GM18951 (cell line): ENCODE data around the gene LPAR6.

ENCODE experiments used
- POLR2A ChIP-seq: IDR thresholded peaks from 4 replicates; pipeline ENCODE4 v1.6.1; 2011; ENCODE audit warnings: mild to moderate bottlenecking; ENCODE audit not compliant: insufficient read length, insufficient read depth; ENCODE audit errors: extremely low read depth
- in situ Hi-C: fragments of 300-500 bp; cut with MboI; formaldehyde crosslinking; loops from one replicate; pipeline ENCODE4 v1.12.0; 2022; ENCODE audit warnings: low sequenced_read_pairs, mixed read lengths, inconsistent platforms; ENCODE audit not compliant: unreplicated experiment

Gene LPAR6

DNA sequence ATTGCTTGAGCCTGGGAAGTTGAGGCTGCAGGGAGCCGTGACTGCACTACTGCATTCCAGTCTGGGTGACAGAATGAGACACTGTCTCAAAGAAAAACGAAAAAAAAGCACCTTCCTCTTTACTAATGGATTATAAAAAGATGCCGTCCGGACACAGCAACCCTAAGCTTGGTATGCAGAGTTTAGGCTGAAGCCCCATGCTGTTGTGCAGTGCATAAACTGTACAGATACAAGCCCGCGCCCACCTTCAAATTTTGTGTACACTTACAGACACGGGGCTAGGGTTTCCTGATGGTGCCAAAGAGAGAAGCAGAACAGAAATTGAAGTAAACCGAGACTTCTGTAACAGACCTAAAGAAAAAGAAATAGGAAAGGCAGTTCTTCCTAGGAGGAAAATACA is 9.0 kb downstream of the LPAR6 start:
- no peak for TF ChIP-seq POLR2A
- in situ Hi-C loops: no loop called here

DNA sequence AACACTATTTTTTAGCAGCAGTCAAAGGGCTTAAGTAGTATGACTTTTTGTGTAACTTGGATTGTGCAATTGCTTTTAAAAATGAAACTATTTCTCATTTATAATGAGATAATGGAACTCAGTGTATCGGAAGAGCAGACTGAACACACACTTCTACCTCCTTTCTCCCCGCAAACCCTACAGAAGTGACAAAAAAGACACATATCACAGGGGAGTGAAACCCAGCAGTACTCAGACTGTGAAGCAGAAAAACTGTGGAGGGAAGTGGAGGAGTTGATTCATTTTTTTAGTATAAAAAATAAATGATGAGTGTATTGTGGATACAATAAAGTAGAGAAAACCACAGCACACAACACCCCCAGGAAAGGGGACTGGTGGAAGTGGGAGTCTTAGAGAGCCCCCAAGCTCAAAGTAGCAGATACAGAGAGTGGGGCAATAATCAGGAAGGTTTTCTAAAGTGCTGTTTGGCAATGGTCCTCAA is 9.7 kb downstream of the LPAR6 start:
- no peak for TF ChIP-seq POLR2A
- in situ Hi-C loops: no loop called here

DNA sequence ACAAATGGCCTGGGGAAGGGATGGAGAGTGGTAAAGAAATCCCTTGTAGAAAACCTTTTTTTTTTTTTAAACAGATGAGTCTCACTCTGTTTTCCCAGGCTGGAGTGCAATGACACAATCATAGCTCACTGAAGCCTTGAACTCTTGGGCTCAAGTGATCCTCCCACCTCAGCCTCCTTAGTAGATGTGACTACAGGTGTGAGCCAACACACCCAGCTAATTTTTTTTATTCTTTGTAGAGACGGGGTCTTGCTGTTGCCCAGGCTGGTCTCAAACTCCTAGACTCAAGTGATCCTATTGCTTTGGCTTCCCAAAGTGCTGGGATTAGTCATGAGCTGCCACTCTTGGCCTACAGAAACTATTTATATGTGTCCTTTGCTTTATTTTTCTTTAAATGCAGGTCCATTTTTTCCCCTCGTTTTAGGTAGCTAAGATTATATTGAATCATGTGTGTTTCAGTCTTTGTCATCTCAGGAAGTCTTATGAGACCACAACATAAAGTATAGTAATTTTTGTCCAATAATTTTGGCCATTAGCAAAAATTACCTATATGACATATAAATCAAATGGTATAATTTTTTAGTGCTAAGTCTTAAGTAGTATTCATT is 10.5 kb downstream of the LPAR6 start:
- in situ Hi-C loops: no loop called here
- TF ChIP-seq POLR2A: no peak

DNA sequence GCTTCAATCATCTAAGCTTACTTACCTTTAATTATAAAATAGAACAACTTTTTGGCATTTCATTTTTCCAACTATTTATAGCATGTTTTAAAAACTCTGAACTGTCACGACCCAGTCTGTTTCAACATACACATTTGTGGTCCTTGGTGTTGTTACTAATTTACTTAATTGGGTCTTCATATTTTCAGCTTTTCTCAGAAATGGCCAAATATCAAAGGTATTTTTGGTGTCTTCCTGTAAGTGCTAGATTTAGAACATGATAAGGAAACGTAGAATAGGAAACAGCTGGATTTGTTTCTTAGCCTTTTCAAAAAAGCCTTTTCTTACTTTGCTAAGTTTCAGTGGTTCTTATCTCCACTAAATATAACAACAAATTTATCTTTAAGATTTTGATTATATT is 11.4 kb downstream of the LPAR6 start:
- no peak for TF ChIP-seq POLR2A
- in situ Hi-C loops: no loop called here

DNA sequence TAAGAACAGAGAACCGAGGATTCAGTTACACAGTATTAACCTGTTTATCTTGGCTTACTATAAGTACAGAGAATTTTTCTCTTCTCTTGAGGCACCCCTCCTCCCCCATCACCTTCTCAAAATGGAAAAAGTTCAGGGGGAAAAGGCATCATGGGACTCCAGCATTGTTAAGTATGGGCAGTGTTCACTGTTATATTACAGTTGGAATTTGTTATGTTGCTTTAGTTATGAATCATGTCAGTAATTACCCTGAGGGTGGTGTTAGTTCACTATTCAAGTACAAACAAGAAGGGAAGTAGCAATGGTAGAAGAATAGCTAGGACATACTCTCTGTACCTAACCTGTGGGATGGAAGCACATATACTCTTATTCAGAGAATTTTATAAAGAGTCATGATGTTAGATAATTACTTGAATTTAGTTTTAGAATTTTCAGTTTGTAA is 12.0 kb downstream of the LPAR6 start:
- TF ChIP-seq POLR2A: no peak
- in situ Hi-C loops: no loop called here

DNA sequence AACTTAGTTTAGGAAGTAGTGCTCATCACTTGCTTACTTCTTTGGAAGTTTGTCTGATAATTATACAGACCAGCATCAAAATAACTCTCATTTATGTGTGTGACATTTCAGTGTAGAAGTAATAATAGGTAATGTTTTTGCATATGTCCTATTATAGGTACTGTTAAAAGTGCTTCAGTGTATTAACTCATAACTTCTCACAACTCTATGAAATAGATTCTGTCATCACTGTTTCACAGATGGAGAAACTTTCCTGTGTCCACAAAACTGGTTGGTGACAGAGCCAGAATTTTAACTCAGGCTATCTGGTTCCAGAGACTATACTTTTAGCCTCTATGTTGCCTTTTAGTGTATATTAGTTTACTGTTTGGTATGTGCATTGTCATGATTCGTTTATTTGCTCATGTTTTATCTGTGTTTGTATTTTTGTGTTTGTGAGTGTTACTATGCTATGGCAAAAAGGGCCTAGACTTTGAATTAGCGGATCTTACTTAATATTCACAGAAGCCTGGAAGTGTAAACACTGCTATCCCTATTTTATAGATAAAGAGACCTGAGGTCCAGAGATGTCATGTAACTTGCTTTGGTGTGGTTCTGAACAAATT is 12.7 kb downstream of the LPAR6 start:
- in situ Hi-C loops: no loop called here
- TF ChIP-seq POLR2A: no peak

DNA sequence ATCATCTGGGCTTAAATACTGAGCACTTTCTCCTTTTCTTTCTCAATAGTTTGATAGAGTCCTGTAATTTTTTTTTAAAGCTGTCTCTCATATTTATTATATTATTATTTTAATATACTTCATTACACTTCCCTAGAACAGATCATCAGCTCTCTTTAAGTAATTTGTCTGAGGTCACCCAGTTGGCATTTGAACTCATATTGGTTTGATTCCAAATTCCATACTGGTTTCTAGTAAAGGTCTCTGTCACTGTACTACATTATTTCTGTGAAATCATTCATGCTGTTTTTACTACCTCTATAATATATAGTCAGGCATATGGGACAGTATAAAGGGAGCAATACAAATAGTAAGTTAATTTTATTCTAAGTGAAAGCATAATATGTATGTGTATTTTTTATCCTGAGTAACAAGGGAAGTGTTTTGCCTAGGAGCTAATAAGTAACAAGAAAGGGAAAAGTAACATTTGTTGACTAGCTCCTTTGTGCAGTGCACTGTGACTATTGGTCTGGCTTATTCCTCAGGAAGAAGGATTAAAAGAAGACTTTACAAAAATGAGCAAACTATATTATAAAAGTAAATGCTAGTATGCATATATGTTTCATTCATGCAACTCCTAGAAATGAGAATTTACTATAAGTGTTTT is 14.3 kb downstream of the LPAR6 start:
- no peak for TF ChIP-seq POLR2A
- in situ Hi-C loops: no loop called here

DNA sequence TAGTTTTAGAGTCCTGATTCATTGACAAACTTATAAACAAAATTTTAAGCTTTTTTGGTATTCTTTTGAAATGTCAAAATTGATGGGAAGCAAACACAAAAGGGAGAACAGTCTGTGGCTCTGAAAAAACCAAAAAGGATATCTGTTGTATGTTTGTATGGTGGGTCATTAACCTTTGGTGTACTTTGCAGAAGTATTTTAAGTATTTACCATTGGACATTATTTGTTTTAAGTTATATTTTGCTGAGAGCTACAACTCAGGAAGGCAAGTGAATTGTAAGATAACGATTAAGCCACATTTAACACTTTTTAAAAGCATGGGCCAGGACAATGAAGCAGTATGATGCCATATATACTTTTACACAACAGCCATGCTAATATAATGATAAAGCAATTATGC is 15.2 kb downstream of the LPAR6 start:
- in situ Hi-C loops: no loop called here
- TF ChIP-seq POLR2A: no peak

DNA sequence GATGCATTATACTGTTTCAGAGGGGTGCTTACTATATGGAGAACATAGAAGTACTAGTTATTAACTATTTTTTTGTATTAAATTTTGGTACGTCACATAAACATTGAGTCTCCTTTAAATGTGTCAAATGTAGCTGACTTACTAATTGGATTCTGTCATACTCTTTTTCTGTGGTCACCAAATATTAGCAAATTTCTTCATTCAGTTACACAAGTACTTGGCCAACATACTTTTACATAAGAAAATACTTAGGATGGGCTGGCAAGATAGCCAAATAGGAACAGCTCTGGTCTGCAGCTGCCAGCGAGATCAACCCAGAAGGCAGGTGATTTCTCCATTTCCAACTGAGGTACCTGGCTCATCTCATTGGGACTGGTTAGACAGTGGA is 19.2 kb downstream of the LPAR6 start:
- in situ Hi-C loops: no loop called here

DNA sequence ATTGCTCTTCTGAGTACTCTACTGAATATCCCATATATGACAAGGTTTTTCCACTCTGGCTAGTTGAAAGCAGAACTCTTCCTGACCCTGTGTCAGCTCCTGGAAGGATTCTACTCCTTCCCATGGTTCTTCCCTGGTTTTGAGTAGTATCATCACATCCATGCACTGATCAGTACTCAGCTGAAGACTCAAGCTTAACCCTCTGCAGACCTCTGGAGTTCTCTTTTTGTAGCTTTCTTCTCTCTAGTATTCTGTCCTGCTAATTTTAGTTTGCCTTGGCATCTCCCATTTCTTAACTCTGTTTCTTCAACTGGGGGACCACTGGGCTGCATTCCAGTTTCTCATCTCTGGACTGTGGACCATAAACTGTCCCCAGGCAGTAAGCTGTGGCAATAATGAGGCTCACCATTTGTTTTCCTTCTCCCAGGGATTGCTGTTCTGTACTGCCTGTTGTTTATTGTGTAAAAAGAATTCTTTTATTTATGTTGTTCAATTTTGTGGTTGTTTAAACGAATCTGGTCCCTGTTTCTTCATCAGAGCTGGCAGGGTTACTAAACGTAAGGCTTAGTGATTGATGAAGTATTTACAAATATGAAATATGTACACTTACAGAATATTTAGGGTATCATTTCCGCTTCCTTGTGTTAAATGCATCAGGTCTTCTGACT is 19.7 kb downstream of the LPAR6 start:
- in situ Hi-C loops: no loop called here
- TF ChIP-seq POLR2A: no peak

More for the DNA sequence above, 19.2 kb downstream of the LPAR6 start:
- TF ChIP-seq POLR2A: no peak

DNA sequence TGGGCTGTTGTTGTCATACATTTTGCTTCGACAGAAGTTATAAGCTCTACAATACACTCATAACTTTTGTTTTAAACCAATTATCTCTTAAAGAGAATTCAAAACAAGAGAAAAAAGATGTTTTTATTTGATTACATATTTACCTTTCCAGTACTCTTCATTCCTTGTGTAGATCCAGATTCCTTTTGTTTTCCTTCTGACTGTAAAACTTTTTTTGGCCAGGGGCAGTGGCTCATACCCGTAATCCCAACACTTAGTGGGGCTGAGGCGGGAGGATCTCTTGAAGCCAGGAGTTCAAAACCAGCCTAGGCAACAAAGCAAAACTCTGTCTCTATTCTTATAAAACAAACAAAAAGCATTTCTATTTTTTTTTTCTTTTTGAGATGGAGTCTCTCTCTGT is 21.7 kb downstream of the LPAR6 start:
- TF ChIP-seq POLR2A: no peak
- in situ Hi-C loops: no loop called here

DNA sequence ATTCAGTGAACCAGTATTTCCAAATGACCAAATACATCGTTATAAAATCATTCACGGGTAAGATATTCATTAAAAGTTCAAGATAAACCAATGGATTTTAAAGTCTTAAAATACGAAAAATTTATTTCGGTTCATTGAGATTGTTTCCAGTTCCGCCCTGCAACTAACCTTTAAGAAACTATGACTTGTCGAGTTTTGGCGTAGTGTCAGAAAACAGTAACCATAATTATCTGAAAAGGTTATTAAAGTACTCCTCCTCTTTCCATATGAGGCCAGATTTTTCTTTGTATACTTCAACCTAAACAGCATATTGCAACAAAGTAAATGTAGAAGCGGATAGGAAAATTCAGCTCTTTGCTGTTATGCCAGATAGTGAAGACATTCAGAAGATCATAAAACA is 26.1 kb downstream of the LPAR6 start:
- in situ Hi-C loops: no loop called here
- TF ChIP-seq POLR2A: no peak

DNA sequence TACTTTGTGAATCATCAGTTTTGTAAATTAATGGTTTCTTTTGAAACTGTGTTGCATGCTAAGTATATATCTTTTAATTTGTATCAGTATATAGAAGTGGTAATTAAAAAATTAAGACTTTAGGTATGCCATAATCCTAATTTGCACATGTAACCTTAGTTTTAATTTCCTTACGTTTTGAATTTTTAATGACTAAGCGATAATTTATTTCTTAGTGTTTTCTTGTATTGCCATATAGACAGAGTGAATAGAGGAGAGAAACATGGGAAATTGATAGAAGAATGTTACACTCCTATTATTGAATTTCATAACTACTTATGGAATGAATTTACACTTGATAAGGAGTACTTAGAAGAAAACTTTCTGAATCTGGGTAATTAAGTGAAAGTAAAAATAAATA is 29.5 kb downstream of the LPAR6 start:
- TF ChIP-seq POLR2A: no peak
- in situ Hi-C loops: no loop called here

DNA sequence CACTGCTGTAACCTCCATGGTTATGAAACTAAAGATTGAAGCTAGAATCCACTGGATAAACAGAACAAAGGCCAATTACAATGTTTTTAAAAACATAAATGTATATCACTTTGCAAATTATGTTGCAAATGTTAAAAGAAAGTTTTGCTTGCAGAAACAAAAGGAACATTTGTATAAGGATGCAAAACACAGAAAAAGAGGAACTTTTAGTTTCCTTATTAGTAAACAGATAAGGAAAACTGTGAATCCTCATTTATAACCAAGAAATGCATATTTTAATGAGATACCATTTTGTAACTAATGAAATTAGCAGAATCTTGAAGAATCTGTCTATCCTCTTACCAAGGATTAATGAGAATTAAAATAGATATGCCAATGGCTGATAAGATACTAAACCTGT is 32.3 kb downstream of the LPAR6 start:
- TF ChIP-seq POLR2A: no peak
- in situ Hi-C loops: no loop called here

DNA sequence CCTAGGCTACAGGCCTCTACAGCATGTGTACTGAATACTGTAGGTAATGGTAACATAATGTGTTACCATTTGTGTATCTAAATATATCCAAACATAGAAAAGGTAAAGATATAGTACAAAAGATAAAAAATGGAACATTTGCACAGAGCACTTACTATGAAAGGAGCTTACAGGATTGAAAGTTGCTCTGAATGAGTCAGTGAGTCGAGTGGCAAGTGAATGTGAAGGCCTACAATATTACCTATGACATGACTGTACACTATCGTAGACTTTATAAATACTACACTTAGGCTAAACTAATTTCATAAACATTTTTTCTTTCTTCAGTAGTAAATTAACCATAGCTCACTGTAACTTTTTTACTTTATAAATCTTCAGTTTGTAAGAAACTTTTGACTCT is 35.1 kb downstream of the LPAR6 start:
- in situ Hi-C loops: no loop called here

More for the DNA sequence above, 35.1 kb downstream of the LPAR6 start:
- TF ChIP-seq POLR2A: no peak
